GM12892 (cell line): ENCODE results near the gene OTUB2.

ENCODE experiments used
- POLR2A ChIP-seq: IDR thresholded peaks from 2 replicates; pipeline ENCODE4 v1.6.1; 2011; ENCODE audit warnings: low read depth, low read length, control low read depth
- POLR2AphosphoS5 ChIP-seq: IDR thresholded peaks from 2 replicates; pipeline ENCODE4 v1.6.1; 2011; ENCODE audit warnings: low read depth, low read length, control low read depth

GRCh38 chr14:94029671-94030203 is 3.6 kb downstream of the OTUB2 start:
- no peak for TF ChIP-seq POLR2AphosphoS5
- TF ChIP-seq POLR2A = no peak
